HL-60 (cell line): ENCODE results near the gene ATXN3L.

ENCODE experiments used
- DNase-seq, 2 experiments: peaks; one replicate each; pipeline ENCODE4 v3.0.0-alpha.2; 2010 to 2020; ENCODE audit warnings: low read depth in 1 of 2, low spot score in 1 of 2
- H3K27ac ChIP-seq: fragments of 250-450 bp; sonication (Bioruptor Pico); replicated peaks from 2 replicates; pipeline ENCODE4 v1.5.1; 2020; ENCODE audit warnings: mild to moderate bottlenecking, moderate library complexity
- H3K27me3 ChIP-seq: fragments of 250-450 bp; sonication (Bioruptor Pico); 2 replicates; pipeline ENCODE4 v1.5.1; 2021; ENCODE audit warnings: mild to moderate bottlenecking, moderate library complexity; ENCODE audit not compliant: insufficient read depth, poor library complexity, severe bottlenecking
- H3K4me3 ChIP-seq: replicated peaks from 2 replicates; pipeline ENCODE4 v1.5.1; 2011; ENCODE audit warnings: mild to moderate bottlenecking, control low read depth, low read length; ENCODE audit not compliant: insufficient read depth
- CTCF ChIP-seq: IDR thresholded peaks from one replicate; pipeline ENCODE4 v1.5.1; 2011; ENCODE audit warnings: low read length, control low read depth, inconsistent platforms; ENCODE audit not compliant: insufficient read depth
- GABPA ChIP-seq: IDR thresholded peaks from 2 replicates; pipeline ENCODE4 v1.6.1; 2012; ENCODE audit warnings: low read depth
- POLR2AphosphoS5 ChIP-seq: IDR thresholded peaks from 2 replicates; pipeline ENCODE4 v1.6.1; 2012; ENCODE audit warnings: low read depth
- REST ChIP-seq: IDR thresholded peaks from 2 replicates; pipeline ENCODE4 v1.6.1; 2012; ENCODE audit warnings: low read depth; ENCODE audit not compliant: insufficient replicate concordance
- SPI1 ChIP-seq: IDR thresholded peaks from 2 replicates; pipeline ENCODE4 v1.6.1; 2012; ENCODE audit warnings: low read depth, mild to moderate bottlenecking, borderline replicate concordance

The ATXN3L gene

GRCh38 chrX:13290891-13291614 lies 28.8 kb downstream of the ATXN3L start:
- Histone ChIP-seq H3K4me3 (no peak overlapping the region), H3K27me3 (no peaks in the 10 kb centered on the region), H3K27ac (no peak overlapping the region)
- no peak for TF ChIP-seq SPI1
- no peak for TF ChIP-seq GABPA
- no peak for TF ChIP-seq POLR2AphosphoS5
- no peak for TF ChIP-seq CTCF
- TF ChIP-seq REST, result no peak
- no peak for DNase-seq

- no peak for DNase-seq
- TF ChIP-seq SPI1 (no peak), GABPA (no peak), CTCF (no peak), POLR2AphosphoS5 (no peak), REST (no peak)
- Histone ChIP-seq H3K27ac (no peak overlapping the region), H3K4me3 (no peak overlapping the region), H3K27me3 (no peaks in the 10 kb centered on the region)
These were observed 31.2 kb downstream of the ATXN3L start for GRCh38 chrX:13288671-13289070.

- TF ChIP-seq REST, result no peak
- no peak overlapping the region for H3K27ac ChIP-seq
These were observed 32.0 kb downstream of the ATXN3L start for GRCh38 chrX:13287816-13288215.

More at GRCh38 chrX:13287816-13288215, 32.0 kb downstream of the ATXN3L start:
- no peak for DNase-seq
- no peaks in the 10 kb centered on the region for H3K27me3 ChIP-seq
- no peak overlapping the region for H3K4me3 ChIP-seq
